ENCODE measurements around the gene SKIC8.

The SKIC8 gene

GRCh38 chr15:78292219-78292618 is 7.2 kb downstream of the SKIC8 start:
- H3K36me3 ChIP-seq (ENCODE audit: control insufficient read depth, insufficient read depth, low read length), result peaks cover 15% of the 10 kb centered on the region
- no peaks in the 10 kb centered on the region for H3K27me3 ChIP-seq (replicated peaks; ENCODE audit: control insufficient read depth, insufficient read depth, low read length)
- no peak for DNase-seq (ENCODE audit: extremely low read depth, insufficient read length)
- no peak for TF ChIP-seq CTCF (IDR thresholded peaks at IDR 0.05; ENCODE audit: insufficient read depth, low read length, poor library complexity, severe bottlenecking)
- no peak overlapping the region for H3K4me3 ChIP-seq (replicated peaks; ENCODE audit: low read depth, low read length)

GRCh38 chr15:78291698-78292097 is 7.7 kb downstream of the SKIC8 start:
- TF ChIP-seq CTCF (IDR thresholded peaks at IDR 0.05; ENCODE audit: insufficient read depth, low read length, poor library complexity, severe bottlenecking), result no peak
- Histone ChIP-seq H3K27me3 (replicated peaks; ENCODE audit: control insufficient read depth, insufficient read depth, low read length) (no peaks in the 10 kb centered on the region), H3K4me3 (replicated peaks; ENCODE audit: low read depth, low read length) (no peak overlapping the region), H3K36me3 (ENCODE audit: control insufficient read depth, insufficient read depth, low read length) (peaks cover 17% of the 10 kb centered on the region)
- no peak for DNase-seq (ENCODE audit: extremely low read depth, insufficient read length)

GRCh38 chr15:78291052-78291451 is 8.4 kb downstream of the SKIC8 start:
- no peak for DNase-seq (ENCODE audit: extremely low read depth, insufficient read length)
- TF ChIP-seq CTCF (IDR thresholded peaks at IDR 0.05; ENCODE audit: insufficient read depth, low read length, poor library complexity, severe bottlenecking), result no peak
- H3K27me3 ChIP-seq (replicated peaks; ENCODE audit: control insufficient read depth, insufficient read depth, low read length), result no peaks in the 10 kb centered on the region

GRCh38 chr15:78290222-78290621 is 9.2 kb downstream of the SKIC8 start:
- Histone ChIP-seq H3K4me3 (replicated peaks; ENCODE audit: low read depth, low read length) (no peak overlapping the region), H3K27me3 (replicated peaks; ENCODE audit: control insufficient read depth, insufficient read depth, low read length) (no peaks in the 10 kb centered on the region), H3K36me3 (ENCODE audit: control insufficient read depth, insufficient read depth, low read length) (peaks cover 19% of the 10 kb centered on the region)
- no peak for DNase-seq (ENCODE audit: extremely low read depth, insufficient read length)
- TF ChIP-seq CTCF (IDR thresholded peaks at IDR 0.05; ENCODE audit: insufficient read depth, low read length, poor library complexity, severe bottlenecking), result no peak

More at GRCh38 chr15:78291052-78291451, 8.4 kb downstream of the SKIC8 start:
- Histone ChIP-seq H3K4me3 (replicated peaks; ENCODE audit: low read depth, low read length) (no peak overlapping the region), H3K36me3 (ENCODE audit: control insufficient read depth, insufficient read depth, low read length) (peaks cover 17% of the 10 kb centered on the region)

- Histone ChIP-seq H3K27me3 (replicated peaks; ENCODE audit: control insufficient read depth, insufficient read depth, low read length) (no peaks in the 10 kb centered on the region), H3K4me3 (replicated peaks; ENCODE audit: low read depth, low read length) (no peak overlapping the region), H3K36me3 (ENCODE audit: control insufficient read depth, insufficient read depth, low read length) (peaks cover 21% of the 10 kb centered on the region)
- DNase-seq (ENCODE audit: extremely low read depth, insufficient read length), result no peak
- TF ChIP-seq CTCF (IDR thresholded peaks at IDR 0.05; ENCODE audit: insufficient read depth, low read length, poor library complexity, severe bottlenecking), result peak; percentile 11
These were observed 14.7 kb downstream of the SKIC8 start for GRCh38 chr15:78284758-78285157.

- H3K4me3 ChIP-seq (replicated peaks; ENCODE audit: low read depth, low read length), result no peak overlapping the region
- peaks cover 17% of the 10 kb centered on the region for H3K36me3 ChIP-seq (ENCODE audit: control insufficient read depth, insufficient read depth, low read length)
- H3K27me3 ChIP-seq (replicated peaks; ENCODE audit: control insufficient read depth, insufficient read depth, low read length), result no peaks in the 10 kb centered on the region
- DNase-seq (ENCODE audit: extremely low read depth, insufficient read length), result no peak
- TF ChIP-seq CTCF (IDR thresholded peaks at IDR 0.05; ENCODE audit: insufficient read depth, low read length, poor library complexity, severe bottlenecking), result no peak
These were observed 17.1 kb downstream of the SKIC8 start for GRCh38 chr15:78282324-78282723.
